Neural crest cell (in vitro differentiated cells): ENCODE measurements around the gene SCML1. TPM values are rescaled to one million over a fixed set of nuclear protein-coding genes. Genes with fewer than 3 reads are reported as not detected.
A peak's percentile ranks its signal among the peaks of the same experiment; 100 is the strongest.
"Not testable (repeated sequence)": the region's sequence is repeated elsewhere in the genome, so short reads cannot be mapped to it uniquely, and the experiment has no call there.

ENCODE experiments used
- DNase-seq: peaks from one replicate; pipeline ENCODE4 v3.0.0; 2021; ENCODE audit warnings: low read depth, mixed read lengths, low spot score
- H3K27ac Mint-ChIP-seq: one replicate; pipeline ENCODE4 v1.8.0; 2021; ENCODE audit warnings: mild to moderate bottlenecking, mixed read lengths; ENCODE audit not compliant: unreplicated experiment
- H3K27me3 Mint-ChIP-seq: 2 replicates; pipeline ENCODE4 v1.8.0; 2021; ENCODE audit warnings: low read depth, mild to moderate bottlenecking, mixed read lengths
- H3K36me3 Mint-ChIP-seq: 2 replicates; pipeline ENCODE4 v1.8.0; 2021; ENCODE audit warnings: low read depth, mild to moderate bottlenecking, mixed read lengths
- H3K4me1 Mint-ChIP-seq: 2 replicates; pipeline ENCODE4 v1.8.0; 2021; ENCODE audit warnings: mixed read lengths
- H3K4me3 Mint-ChIP-seq: one replicate; pipeline ENCODE4 v1.8.0; 2021; ENCODE audit warnings: mild to moderate bottlenecking, mixed read lengths
- H3K9me3 Mint-ChIP-seq: 2 replicates; pipeline ENCODE4 v1.8.0; 2021; ENCODE audit warnings: mixed read lengths
- total RNA-seq: library from RNA; stranded (reverse); gene quantifications from 2 replicates; pipeline ENCODE4 v1.2.1, GENCODE V29; 2021
- TF ChIP-seq, protein P1 (sequence below): fragments of 200-600 bp; sonication (generic); conservative IDR thresholded peaks from 2 replicates; pipeline ENCODE4 v1.5.0; 2021; ENCODE audit warnings: antibody characterized with exemption, mild to moderate bottlenecking

The SCML1 gene
- total RNA-seq, 1 donor from 2014 or later: 17.1 TPM

DNA sequence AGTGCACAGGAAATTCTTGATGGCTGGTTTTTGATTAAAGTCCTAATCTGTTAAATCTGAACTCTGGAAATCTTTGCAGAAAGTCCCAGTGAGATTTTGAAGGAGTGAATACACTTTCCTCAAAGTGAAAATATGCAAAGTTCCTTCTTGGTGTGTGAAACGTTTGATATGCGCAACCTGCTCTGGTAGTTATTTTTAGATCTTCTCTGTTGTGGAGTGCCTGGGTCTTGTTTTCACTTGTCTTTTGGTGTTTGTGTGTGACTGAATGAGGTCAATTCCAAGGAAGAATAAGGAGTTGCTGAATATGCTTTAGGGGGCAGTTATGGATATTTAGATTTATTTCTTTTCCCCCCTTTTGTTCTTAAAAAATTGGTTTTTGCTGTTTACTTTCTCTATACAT, 41.7 kb downstream of the SCML1 start:
- Mint-ChIP-seq H3K27me3 (no peaks in the 10 kb centered on the region), H3K27ac (no peak overlapping the region), H3K4me1 (no peaks in the 10 kb centered on the region), H3K9me3 (no peaks in the 10 kb centered on the region), H3K36me3 (peaks cover 2% of the 10 kb centered on the region), H3K4me3 (no peak overlapping the region)
- TF ChIP-seq, protein P1, sequence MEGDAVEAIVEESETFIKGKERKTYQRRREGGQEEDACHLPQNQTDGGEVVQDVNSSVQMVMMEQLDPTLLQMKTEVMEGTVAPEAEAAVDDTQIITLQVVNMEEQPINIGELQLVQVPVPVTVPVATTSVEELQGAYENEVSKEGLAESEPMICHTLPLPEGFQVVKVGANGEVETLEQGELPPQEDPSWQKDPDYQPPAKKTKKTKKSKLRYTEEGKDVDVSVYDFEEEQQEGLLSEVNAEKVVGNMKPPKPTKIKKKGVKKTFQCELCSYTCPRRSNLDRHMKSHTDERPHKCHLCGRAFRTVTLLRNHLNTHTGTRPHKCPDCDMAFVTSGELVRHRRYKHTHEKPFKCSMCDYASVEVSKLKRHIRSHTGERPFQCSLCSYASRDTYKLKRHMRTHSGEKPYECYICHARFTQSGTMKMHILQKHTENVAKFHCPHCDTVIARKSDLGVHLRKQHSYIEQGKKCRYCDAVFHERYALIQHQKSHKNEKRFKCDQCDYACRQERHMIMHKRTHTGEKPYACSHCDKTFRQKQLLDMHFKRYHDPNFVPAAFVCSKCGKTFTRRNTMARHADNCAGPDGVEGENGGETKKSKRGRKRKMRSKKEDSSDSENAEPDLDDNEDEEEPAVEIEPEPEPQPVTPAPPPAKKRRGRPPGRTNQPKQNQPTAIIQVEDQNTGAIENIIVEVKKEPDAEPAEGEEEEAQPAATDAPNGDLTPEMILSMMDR: no peak
- DNase-seq: no peak

DNA sequence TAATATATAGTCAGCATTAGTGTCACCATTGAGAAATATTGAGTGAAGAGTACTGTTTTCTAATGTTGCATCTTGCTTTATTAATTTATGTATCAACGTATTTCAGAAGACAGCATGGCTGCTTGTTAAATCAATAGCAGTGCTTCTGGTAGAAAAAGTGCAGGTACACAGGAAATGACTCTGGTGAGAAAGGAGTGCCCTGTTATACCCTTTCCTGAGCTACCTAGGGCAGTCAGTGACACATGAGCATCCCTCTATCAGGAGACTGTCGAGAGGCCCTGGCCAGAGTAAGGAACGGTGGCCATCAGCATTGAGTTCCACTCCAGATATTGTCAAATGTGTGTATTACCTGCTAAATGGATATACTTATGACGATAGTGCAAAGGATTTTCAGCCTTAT, 42.1 kb downstream of the SCML1 start:
- Mint-ChIP-seq H3K27ac (no peak overlapping the region), H3K36me3 (peaks cover 2% of the 10 kb centered on the region)

DNA sequence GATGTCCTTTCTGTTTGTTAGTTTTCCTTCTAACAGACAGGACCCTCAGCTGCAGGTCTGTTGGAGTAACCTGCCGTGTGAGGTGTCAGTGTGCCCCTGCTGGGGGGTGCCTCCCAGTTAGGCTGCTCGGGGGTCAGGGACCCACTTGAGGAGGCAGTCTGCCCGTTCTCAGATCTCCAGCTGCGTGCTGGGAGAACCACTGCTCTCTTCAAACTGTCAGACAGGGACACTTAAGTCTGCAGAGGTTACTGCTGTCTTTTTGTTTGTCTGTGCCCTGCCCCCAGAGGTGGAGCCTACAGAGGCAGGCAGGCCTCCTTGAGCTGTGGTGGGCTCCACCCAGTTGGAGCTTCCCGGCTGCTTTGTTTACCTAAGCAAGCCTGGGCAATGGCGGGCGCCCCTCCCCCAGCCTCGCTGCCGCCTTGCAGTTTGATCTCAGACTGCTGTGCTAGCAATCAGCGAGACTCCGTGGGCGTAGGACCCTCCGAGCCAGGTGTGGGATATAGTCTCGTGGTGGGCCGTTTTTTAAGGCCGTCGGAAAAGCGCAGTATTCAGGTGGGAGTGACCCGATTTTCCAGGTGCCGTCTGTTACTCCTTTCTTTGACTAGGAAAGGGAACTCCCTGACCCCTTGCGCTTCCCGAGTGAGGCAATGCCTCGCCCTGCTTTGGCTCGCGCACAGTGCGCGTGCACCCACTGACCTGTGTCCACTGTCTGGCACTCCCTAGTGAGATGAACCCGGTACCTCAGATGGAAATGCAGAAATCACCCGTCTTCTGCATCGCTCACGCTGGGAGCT, 49.5 kb downstream of the SCML1 start:
- H3K36me3 Mint-ChIP-seq, H3K27me3 Mint-ChIP-seq, H3K9me3 Mint-ChIP-seq, H3K4me1 Mint-ChIP-seq, DNase-seq: not testable (repeated sequence)
- peak overlapping the region; percentile 50 for H3K27ac Mint-ChIP-seq
- peak overlapping the region; percentile 31 for H3K4me3 Mint-ChIP-seq

More for the DNA sequence above, 42.1 kb downstream of the SCML1 start:
- H3K4me1 Mint-ChIP-seq: no peaks in the 10 kb centered on the region
- DNase-seq: no peak
- TF ChIP-seq, protein P1: no peak
- no peaks in the 10 kb centered on the region for H3K9me3 Mint-ChIP-seq
- no peaks in the 10 kb centered on the region for H3K27me3 Mint-ChIP-seq
- no peak overlapping the region for H3K4me3 Mint-ChIP-seq

DNA sequence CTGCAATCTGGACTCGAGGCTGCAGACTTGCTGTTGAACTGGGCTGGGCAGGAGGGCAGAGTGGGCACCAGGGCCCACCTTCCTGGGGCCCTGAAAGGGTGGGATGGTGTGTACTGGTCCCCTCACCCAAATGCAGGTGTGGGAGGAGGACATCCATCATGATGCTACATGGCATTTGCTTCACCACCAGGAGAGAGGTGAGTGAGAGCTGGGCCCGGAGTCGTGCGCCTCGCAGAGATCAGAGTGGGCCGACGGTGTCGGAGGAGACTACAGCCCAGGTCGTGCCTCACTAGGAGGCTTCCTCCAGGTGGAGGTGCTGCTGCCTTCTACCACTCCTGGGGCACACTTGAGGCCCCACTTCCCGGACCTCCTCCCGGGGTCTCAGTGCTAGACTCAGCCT, 50.3 kb downstream of the SCML1 start:
- no peaks in the 10 kb centered on the region for H3K27me3 Mint-ChIP-seq
- no peak for DNase-seq
- TF ChIP-seq, protein P1: no peak
- no peaks in the 10 kb centered on the region for H3K4me1 Mint-ChIP-seq
- H3K4me3 Mint-ChIP-seq: no peak overlapping the region
- H3K27ac Mint-ChIP-seq: no peak overlapping the region
- H3K9me3 Mint-ChIP-seq: peaks cover 10% of the 10 kb centered on the region
- peaks cover 4% of the 10 kb centered on the region for H3K36me3 Mint-ChIP-seq

DNA sequence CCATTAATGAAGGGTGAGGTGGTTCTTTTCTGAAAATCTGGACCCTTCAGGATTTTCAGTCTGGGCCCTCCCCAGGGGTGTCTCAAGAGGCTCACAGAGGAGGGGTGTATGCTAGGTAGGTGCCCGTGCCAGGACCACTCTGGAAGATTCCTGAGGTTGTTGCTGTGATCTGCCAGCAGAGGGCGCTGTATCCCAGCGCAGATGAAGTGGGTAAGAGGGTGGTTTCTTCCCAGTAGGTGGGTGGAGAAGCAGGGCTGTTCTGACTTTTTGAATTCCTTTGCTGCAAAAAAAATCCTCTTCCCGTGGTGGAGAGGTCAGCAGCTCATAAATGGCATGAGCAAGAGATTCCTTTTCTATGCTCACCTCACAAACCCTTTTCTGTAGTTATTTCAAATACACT, 51.1 kb downstream of the SCML1 start:
- Mint-ChIP-seq H3K9me3 (peaks cover 10% of the 10 kb centered on the region), H3K27me3 (no peaks in the 10 kb centered on the region), H3K4me3 (no peak overlapping the region), H3K4me1 (peaks cover 3% of the 10 kb centered on the region), H3K27ac (no peak overlapping the region), H3K36me3 (peaks cover 4% of the 10 kb centered on the region)
- TF ChIP-seq, protein P1: peak; percentile 74
- peak; percentile 9 for DNase-seq

DNA sequence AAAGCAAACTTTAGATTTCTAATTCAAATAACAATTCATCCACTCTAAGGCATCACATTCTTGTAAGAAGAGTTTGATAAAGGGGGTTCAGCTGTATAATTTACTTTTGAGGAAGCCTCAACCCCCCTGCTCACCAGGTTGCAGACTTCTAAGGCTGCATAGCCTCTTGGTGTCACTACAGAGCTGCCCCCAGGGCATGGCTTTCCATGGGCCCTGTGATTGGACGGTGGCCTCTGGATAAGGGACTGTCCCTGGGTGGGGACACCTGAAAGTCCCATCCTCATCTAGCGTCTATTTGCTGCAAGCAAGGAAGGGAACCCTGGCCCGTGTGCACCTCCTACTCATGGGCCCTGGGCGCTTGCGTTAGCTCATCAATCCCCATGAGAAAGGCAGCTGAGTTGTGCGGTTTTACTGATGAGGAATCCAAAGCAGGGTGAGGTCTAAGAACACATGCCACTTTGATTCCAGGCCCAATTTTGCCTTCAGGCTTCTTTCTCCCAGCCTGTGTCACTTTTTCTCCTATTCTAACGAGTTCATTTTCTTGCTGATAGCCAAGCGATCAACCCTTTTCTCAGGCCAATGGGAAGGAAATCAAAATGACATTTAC, 51.8 kb downstream of the SCML1 start:
- peaks cover 3% of the 10 kb centered on the region for H3K4me1 Mint-ChIP-seq
- no peak overlapping the region for H3K4me3 Mint-ChIP-seq
- no peaks in the 10 kb centered on the region for H3K27me3 Mint-ChIP-seq
- peaks cover 10% of the 10 kb centered on the region for H3K9me3 Mint-ChIP-seq
- H3K27ac Mint-ChIP-seq: no peak overlapping the region
- peaks cover 4% of the 10 kb centered on the region for H3K36me3 Mint-ChIP-seq
- TF ChIP-seq, protein P1: no peak
- DNase-seq: no peak
